PC-3 (cell line): ENCODE data around the gene CEACAM19. TPM values are rescaled to one million over a fixed set of nuclear protein-coding genes. Genes with fewer than 3 reads are reported as not detected.

Source experiments
- ATAC-seq: fragments of 200-7000 bp; cut with Tn5 transposase; 2 replicates; pipeline ENCODE4 v1.9.1; 2020; ENCODE audit warnings: mild to moderate bottlenecking, moderate library complexity
- BruUV-seq: library from RNA; stranded (reverse); fragments of 400-500 nt; replicated peaks from 2 replicates; lab custom pipeline; 2021; lab: Mats Ljungman, UMichigan
- CTCF ChIA-PET: fragments of 300-600 bp; sonication (Branson Sonifier 250); formaldehyde crosslinking; loops from one replicate; lab custom pipeline; 2022; ENCODE audit warnings: antibody characterized with exemption; lab: Charles Lee
- POLR2A ChIA-PET: fragments of 300-600 bp; sonication (Branson Sonifier 250); formaldehyde crosslinking; loops from one replicate; lab custom pipeline; 2022; ENCODE audit warnings: antibody characterized with exemption; ENCODE audit not compliant: unreplicated experiment; lab: Charles Lee
- DNase-seq: peaks from one replicate; pipeline ENCODE4 v3.0.0-alpha.2; 2015
- H2AFZ ChIP-seq: fragments of 300-600 bp; sonication (generic); 2 replicates; pipeline ENCODE4 v1.6.0; 2016; ENCODE audit warnings: antibody characterized with exemption, low read length
- H3F3A ChIP-seq: fragments of 300-600 bp; sonication (generic); one replicate; pipeline ENCODE4 v1.6.0; 2017; ENCODE audit warnings: antibody characterized with exemption, low read length, control low read depth, mild to moderate bottlenecking; ENCODE audit not compliant: unreplicated experiment
- H3K27ac ChIP-seq: fragments of 300-600 bp; sonication (generic); 2 replicates; pipeline ENCODE4 v1.5.1; 2016; ENCODE audit warnings: mild to moderate bottlenecking, low read length
- H3K27me3 ChIP-seq: fragments of 300-600 bp; sonication (generic); 2 replicates; pipeline ENCODE4 v1.6.1; 2016; ENCODE audit warnings: low read length, mixed read lengths
- H3K36me3 ChIP-seq: fragments of 300-600 bp; sonication (generic); 2 replicates; pipeline ENCODE4 v1.6.1; 2016; ENCODE audit warnings: low read depth, mixed run types, low read length, mixed read lengths
- H3K4me1 ChIP-seq: fragments of 300-600 bp; sonication (generic); 2 replicates; pipeline ENCODE4 v1.5.1; 2016; ENCODE audit warnings: low read length; ENCODE audit not compliant: insufficient read depth
- H3K4me2 ChIP-seq: fragments of 300-600 bp; sonication (generic); 2 replicates; pipeline ENCODE4 v1.6.0; 2016; ENCODE audit warnings: low read length
- H3K4me3 ChIP-seq: fragments of 300-600 bp; sonication (generic); 2 replicates; pipeline ENCODE4 v1.5.1; 2016; ENCODE audit warnings: mild to moderate bottlenecking, low read length, mixed read lengths
- H3K79me2 ChIP-seq: fragments of 300-600 bp; sonication (generic); 2 replicates; pipeline ENCODE4 v1.6.1; 2017; ENCODE audit warnings: low read length, mixed read lengths
- H3K9ac ChIP-seq: fragments of 300-600 bp; sonication (generic); 2 replicates; pipeline ENCODE4 v1.6.0; 2016; ENCODE audit warnings: mild to moderate bottlenecking, low read length
- H3K9me2 ChIP-seq: fragments of 300-600 bp; sonication (generic); replicated peaks from 2 replicates; pipeline ENCODE4 v1.6.1; 2016; ENCODE audit warnings: mixed run types, low read length, mixed read lengths
- H3K9me3 ChIP-seq: fragments of 300-600 bp; sonication (generic); 2 replicates; pipeline ENCODE4 v1.6.1; 2016; ENCODE audit warnings: low read length, mixed read lengths
- H4K20me1 ChIP-seq: fragments of 300-600 bp; sonication (generic); 2 replicates; pipeline ENCODE4 v1.6.1; 2016; ENCODE audit warnings: low read length, mixed read lengths
- EZH2 ChIP-seq: fragments of 300-600 bp; sonication (generic); IDR thresholded peaks from one replicate; pipeline ENCODE4 v1.6.1; 2017; ENCODE audit warnings: antibody characterized with exemption, mild to moderate bottlenecking, low read length; ENCODE audit not compliant: unreplicated experiment
- EZH2phosphoT487 ChIP-seq: fragments of 300-600 bp; sonication (generic); IDR thresholded peaks from 2 replicates; pipeline ENCODE4 v1.6.1; 2018; ENCODE audit warnings: mild to moderate bottlenecking, antibody characterized with exemption, low read length, borderline replicate concordance
- intact Hi-C: fragments of 100-400 bp; cut with micrococcal nuclease; formaldehyde crosslinking; loops from 2 replicates; pipeline ENCODE4 v1.9.0; 2023
- total RNA-seq: library from RNA; depleted of rRNA; stranded (reverse); fragments of >200 nt; gene quantifications from 2 replicates; pipeline ENCODE4 v1.2.3, GENCODE V29; 2014
- TF ChIP-seq, protein P1 (sequence below): fragments of 300-600 bp; sonication (generic); conservative IDR thresholded peaks from 2 replicates; pipeline ENCODE4 v1.5.1; 2017; ENCODE audit warnings: antibody characterized with exemption, low read depth, mild to moderate bottlenecking, low read length

Gene CEACAM19
- total RNA-seq, 1 experiment from 2014 or later: 4.3 TPM

DNA sequence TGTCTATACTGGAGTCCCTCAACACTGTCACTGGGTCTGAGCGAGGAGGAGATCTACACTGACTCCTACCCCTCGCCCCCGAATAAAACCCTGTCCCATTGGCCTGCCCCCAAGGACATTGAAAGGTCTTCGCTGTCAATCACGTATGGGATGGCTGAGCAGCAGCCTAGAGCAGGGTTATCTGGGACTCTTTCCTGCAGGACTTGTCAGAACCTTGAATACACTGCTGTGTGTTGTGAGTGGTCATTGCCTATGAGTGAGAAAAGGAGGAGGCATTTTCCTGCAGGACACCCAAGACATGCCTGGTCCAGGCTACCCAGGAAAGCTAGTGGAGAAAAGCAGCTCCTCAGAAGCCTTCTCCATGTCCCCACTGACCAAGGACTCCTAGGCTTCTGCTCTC is 17.9 kb upstream of the CEACAM19 start:
- no peak overlapping the region for H2AFZ ChIP-seq
- peaks cover 52% of the 10 kb centered on the region for H3K36me3 ChIP-seq
- ATAC-seq (no peak), DNase-seq (no peak)
- no peaks in the 10 kb centered on the region for H3K9me3 ChIP-seq
- H3K79me2 ChIP-seq: peaks cover 23% of the 10 kb centered on the region
- intact Hi-C loops: loop anchor here (5.0 kb wide), 1 partner anchor 119 kb away; no protein-coding TSS in a partner anchor
- H3K4me1 ChIP-seq: peaks cover 8% of the 10 kb centered on the region
- H3K4me3 ChIP-seq: no peak overlapping the region
- no peak for TF ChIP-seq EZH2phosphoT487
- TF ChIP-seq, protein P1, sequence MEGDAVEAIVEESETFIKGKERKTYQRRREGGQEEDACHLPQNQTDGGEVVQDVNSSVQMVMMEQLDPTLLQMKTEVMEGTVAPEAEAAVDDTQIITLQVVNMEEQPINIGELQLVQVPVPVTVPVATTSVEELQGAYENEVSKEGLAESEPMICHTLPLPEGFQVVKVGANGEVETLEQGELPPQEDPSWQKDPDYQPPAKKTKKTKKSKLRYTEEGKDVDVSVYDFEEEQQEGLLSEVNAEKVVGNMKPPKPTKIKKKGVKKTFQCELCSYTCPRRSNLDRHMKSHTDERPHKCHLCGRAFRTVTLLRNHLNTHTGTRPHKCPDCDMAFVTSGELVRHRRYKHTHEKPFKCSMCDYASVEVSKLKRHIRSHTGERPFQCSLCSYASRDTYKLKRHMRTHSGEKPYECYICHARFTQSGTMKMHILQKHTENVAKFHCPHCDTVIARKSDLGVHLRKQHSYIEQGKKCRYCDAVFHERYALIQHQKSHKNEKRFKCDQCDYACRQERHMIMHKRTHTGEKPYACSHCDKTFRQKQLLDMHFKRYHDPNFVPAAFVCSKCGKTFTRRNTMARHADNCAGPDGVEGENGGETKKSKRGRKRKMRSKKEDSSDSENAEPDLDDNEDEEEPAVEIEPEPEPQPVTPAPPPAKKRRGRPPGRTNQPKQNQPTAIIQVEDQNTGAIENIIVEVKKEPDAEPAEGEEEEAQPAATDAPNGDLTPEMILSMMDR: no peak
- no peak for TF ChIP-seq EZH2
- BruUV-seq: no TSS peak
- no peaks in the 10 kb centered on the region for H3F3A ChIP-seq
- CTCF ChIA-PET: interaction anchor here (0.7 to 2.0 kb wide), 3 partner anchors 32 to 83 kb away, joined by 3 to 9 read pairs (median 5); no protein-coding TSS in a partner anchor
- no peaks in the 10 kb centered on the region for H4K20me1 ChIP-seq
- no peaks in the 10 kb centered on the region for H3K9me2 ChIP-seq
- H3K27me3 ChIP-seq: no peaks in the 10 kb centered on the region
- POLR2A ChIA-PET: no interaction called here
- H3K4me2 ChIP-seq: no peak overlapping the region
- no peak overlapping the region for H3K27ac ChIP-seq
- no peak overlapping the region for H3K9ac ChIP-seq

DNA sequence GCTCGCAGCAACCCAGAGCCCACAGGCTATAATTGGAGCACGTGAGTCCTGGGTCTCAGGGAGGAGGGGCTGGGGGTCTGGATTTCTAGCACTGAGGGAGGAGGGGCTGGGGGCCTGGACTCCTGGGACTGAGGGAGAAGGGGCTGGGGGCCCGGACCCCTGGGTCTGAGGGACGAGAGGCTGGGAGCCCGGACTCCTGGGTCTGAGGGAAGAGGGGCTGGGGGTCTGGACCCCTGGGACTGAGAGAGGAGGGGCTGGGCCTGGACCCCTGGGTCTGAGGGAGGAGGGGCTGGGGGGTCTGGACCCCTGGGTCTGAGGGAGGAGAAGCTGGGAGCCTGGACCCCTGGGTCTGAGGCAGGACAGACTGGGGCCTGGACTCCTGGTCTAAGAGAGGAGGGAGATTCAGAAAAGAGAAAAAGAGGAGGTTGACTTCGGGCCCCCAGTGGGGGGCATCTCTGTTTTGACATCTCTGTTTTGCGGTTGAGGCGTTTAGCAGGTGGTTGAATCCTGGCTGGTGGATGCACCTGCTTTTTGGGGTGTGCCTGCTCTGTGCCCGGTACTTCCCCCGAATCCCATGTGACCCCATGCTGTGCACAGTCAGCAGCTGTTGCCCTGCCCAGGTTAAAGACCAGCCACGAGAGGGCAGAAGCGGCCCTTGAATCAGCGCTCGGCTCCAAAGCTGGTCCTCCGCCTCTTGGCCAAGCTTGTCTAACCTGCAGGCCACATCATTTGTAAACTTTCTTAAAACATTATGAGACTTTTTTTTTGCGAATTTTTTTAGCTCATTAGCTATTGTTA is 17.1 kb upstream of the CEACAM19 start:
- no peaks in the 10 kb centered on the region for H3K9me2 ChIP-seq
- TF ChIP-seq EZH2 (no peak), EZH2phosphoT487 (no peak)
- TF ChIP-seq, protein P1: peak; percentile 57
- peaks cover under 1% of the 10 kb centered on the region; the same call in 1 of the 2 replicates for H3K4me1 ChIP-seq
- H3K27me3 ChIP-seq: no peaks in the 10 kb centered on the region
- ChIA-PET CTCF (interaction anchor here (0.7 to 2.0 kb wide), 3 partner anchors 10 to 83 kb away, joined by 3 to 9 read pairs (median 5); no protein-coding TSS in a partner anchor), POLR2A (interaction anchor here (1.1 kb wide), 1 partner anchor 65 kb away, joined by 4 read pairs; no protein-coding TSS in a partner anchor)
- no peak overlapping the region for H3K27ac ChIP-seq
- BruUV-seq: no TSS peak
- H3K4me2 ChIP-seq: no peak overlapping the region
- DNase-seq (peak; percentile 48), ATAC-seq (peak; percentile 75)
- H3F3A ChIP-seq: no peaks in the 10 kb centered on the region
- intact Hi-C loops: loop anchor here (5.0 kb wide), 1 partner anchor 118 kb away; no protein-coding TSS in a partner anchor
- no peak overlapping the region for H3K9ac ChIP-seq
- H3K79me2 ChIP-seq: peaks cover 17% of the 10 kb centered on the region
- no peak overlapping the region for H2AFZ ChIP-seq
- H4K20me1 ChIP-seq: no peaks in the 10 kb centered on the region
- H3K36me3 ChIP-seq: peaks cover 60% of the 10 kb centered on the region
- no peaks in the 10 kb centered on the region for H3K9me3 ChIP-seq
- H3K4me3 ChIP-seq: no peak overlapping the region
